Purkinje cell (primary cell): ENCODE data around the gene C2orf81. TPM values are rescaled to one million over a fixed set of nuclear protein-coding genes. Genes with fewer than 3 reads are reported as not detected.

Experiments
- polyA plus RNA-seq: library from polyadenylated mRNA; unstranded; fragments of >200 nt; fragmentation: Nextera tagmentation; gene quantifications from 2 replicates; pipeline ENCODE4 v1.2.1, GENCODE V29; 2014

The C2orf81 gene
- polyA plus RNA-seq: 0.14 and 0.58 TPM in 2 replicates

GRCh38 chr2:74421221-74421870 lies at the start of gene C2orf81, which contains the start of gene WDR54:
Gene C2orf81 (minus strand): TSS chr2:74421619. CDS start chr2:74421560, 59 bp downstream.
Gene WDR54 (plus strand): TSS chr2:74421730. CDS start chr2:74422154, 424 bp downstream.

GRCh38 chr2:74458132-74458937 lies 36.9 kb upstream of the C2orf81 start, which contains the start of gene WBP1:
Gene WBP1 (plus strand): TSS chr2:74458438. CDS start chr2:74458603, 165 bp downstream.

GRCh38 chr2:74454654-74455511 lies 33.5 kb upstream of the C2orf81 start, which contains the start of gene INO80B:
Gene INO80B (plus strand): TSS chr2:74455087. CDS start chr2:74455117, 30 bp downstream.

GRCh38 chr2:74441690-74442482 lies 20.5 kb upstream of the C2orf81 start, which contains the start of gene RTKN:
Gene RTKN (minus strand): TSS chr2:74441937. CDS start chr2:74441816, 121 bp downstream.

GRCh38 chr2:74379851-74380789 lies 41.3 kb downstream of the C2orf81 start, which contains the start of gene DCTN1:
Gene DCTN1 (minus strand): TSS chr2:74380311. CDS start chr2:74380037, 274 bp downstream.

Other genes starting within 250 kb of the C2orf81 start
- 15.0 and 16.6 TPM in 2 replicates for gene MOB1A, start 242.7 kb downstream of the C2orf81 start, polyA plus RNA-seq
- gene MTHFD2, start 223.0 kb downstream of the C2orf81 start, polyA plus RNA-seq: 34.2 and 39.6 TPM in 2 replicates
- gene SLC4A5, start 78.2 kb downstream of the C2orf81 start, polyA plus RNA-seq: not detected in 2 replicates
- 275 and 282 TPM in 2 replicates for gene DCTN1, start 41.3 kb downstream of the C2orf81 start, polyA plus RNA-seq
- gene WDR54, start 111 bp upstream of the C2orf81 start, polyA plus RNA-seq: 25.1 and 25.5 TPM in 2 replicates
- not detected in 2 replicates for gene RTKN, start 20.3 kb upstream of the C2orf81 start, polyA plus RNA-seq
- 1.1 and 3.0 TPM in 2 replicates for gene INO80B, start 33.5 kb upstream of the C2orf81 start, polyA plus RNA-seq
- 7.8 and 10.0 TPM in 2 replicates for gene WBP1, start 36.8 kb upstream of the C2orf81 start, polyA plus RNA-seq
- 0.62 and 4.3 TPM in 2 replicates for gene MOGS, start 43.8 kb upstream of the C2orf81 start, polyA plus RNA-seq
- gene MRPL53, start 51.1 kb upstream of the C2orf81 start, polyA plus RNA-seq: 43.3 and 56.2 TPM in 2 replicates
- 0.78 and 1.6 TPM in 2 replicates for gene CCDC142, start 61.4 kb upstream of the C2orf81 start, polyA plus RNA-seq
- gene TTC31, start 61.5 kb upstream of the C2orf81 start, polyA plus RNA-seq: 0.66 and 0.83 TPM in 2 replicates
- gene LBX2, start 78.0 kb upstream of the C2orf81 start, polyA plus RNA-seq: not detected in 2 replicates
- 35.8 and 37.1 TPM in 2 replicates for gene PCGF1, start 86.1 kb upstream of the C2orf81 start, polyA plus RNA-seq
- gene TLX2, start 92.8 kb upstream of the C2orf81 start, polyA plus RNA-seq: not detected in 2 replicates
- gene DQX1, start 104.6 kb upstream of the C2orf81 start, polyA plus RNA-seq: 2.3 and 4.1 TPM in 2 replicates
- gene AUP1, start 108.1 kb upstream of the C2orf81 start, polyA plus RNA-seq: 48.4 and 52.5 TPM in 2 replicates
- 14.2 and 22.8 TPM in 2 replicates for gene HTRA2, start 108.3 kb upstream of the C2orf81 start, polyA plus RNA-seq
- gene LOXL3, start 132.3 kb upstream of the C2orf81 start, polyA plus RNA-seq: 1.7 TPM in 1 of 2 replicates, not detected in the other
- not detected in 2 replicates for gene DOK1, start 133.1 kb upstream of the C2orf81 start, polyA plus RNA-seq
- gene M1AP, start 226.7 kb upstream of the C2orf81 start, polyA plus RNA-seq: 0.56 and 8.3 TPM in 2 replicates
- 1.7 and 4.3 TPM in 2 replicates for gene SEMA4F, start 232.6 kb upstream of the C2orf81 start, polyA plus RNA-seq